MM.1S (cell line): Measurements from ENCODE around the gene RUFY4.

Source experiments
- DNase-seq: peaks from one replicate; pipeline ENCODE4 v3.0.0-alpha.2; 2015
- H2AFZ ChIP-seq: fragments of 300-600 bp; sonication (generic); 2 replicates; pipeline ENCODE4 v1.6.0; 2016; ENCODE audit warnings: antibody characterized with exemption, low read length
- H3F3A ChIP-seq: fragments of 300-600 bp; sonication (generic); 2 replicates; pipeline ENCODE4 v1.6.1; 2016; ENCODE audit warnings: mild to moderate bottlenecking, antibody characterized with exemption, low read length, moderate library complexity, mixed read lengths; ENCODE audit not compliant: insufficient read depth
- H3K27ac ChIP-seq: fragments of 300-600 bp; sonication (generic); 2 replicates; pipeline ENCODE4 v1.5.1; 2016; ENCODE audit warnings: mild to moderate bottlenecking, low read length
- H3K27me3 ChIP-seq: fragments of 300-600 bp; sonication (generic); replicated peaks from 2 replicates; pipeline ENCODE4 v1.6.0; 2016; ENCODE audit warnings: low read length; ENCODE audit not compliant: insufficient read depth
- H3K36me3 ChIP-seq: fragments of 300-600 bp; sonication (generic); replicated peaks from 2 replicates; pipeline ENCODE4 v1.6.1; 2016; ENCODE audit warnings: mild to moderate bottlenecking, low read length, mixed read lengths; ENCODE audit not compliant: insufficient read depth
- H3K4me1 ChIP-seq: fragments of 300-600 bp; sonication (generic); 2 replicates; pipeline ENCODE4 v1.6.1; 2016; ENCODE audit warnings: low read length, mixed read lengths
- H3K4me2 ChIP-seq: fragments of 300-600 bp; sonication (generic); 2 replicates; pipeline ENCODE4 v1.6.0; 2016; ENCODE audit warnings: low read depth, low read length
- H3K4me3 ChIP-seq: fragments of 300-600 bp; sonication (generic); 2 replicates; pipeline ENCODE4 v1.5.1; 2016; ENCODE audit warnings: low read length, mixed read lengths
- H3K79me2 ChIP-seq: fragments of 300-600 bp; sonication (generic); 2 replicates; pipeline ENCODE4 v1.6.1; 2016; ENCODE audit warnings: mixed run types, low read length, mixed read lengths
- H3K9ac ChIP-seq: fragments of 300-600 bp; sonication (generic); 2 replicates; pipeline ENCODE4 v1.6.1; 2016; ENCODE audit warnings: low read length, mixed read lengths
- H3K9me2 ChIP-seq: fragments of 300-600 bp; sonication (generic); replicated peaks from 2 replicates; pipeline ENCODE4 v1.6.1; 2016; ENCODE audit warnings: mild to moderate bottlenecking, low read length, mixed read lengths; ENCODE audit not compliant: insufficient read depth
- H3K9me3 ChIP-seq: fragments of 300-600 bp; sonication (generic); replicated peaks from 2 replicates; pipeline ENCODE4 v1.6.1; 2016; ENCODE audit warnings: mild to moderate bottlenecking, low read length, mixed read lengths; ENCODE audit not compliant: insufficient read depth
- H4K20me1 ChIP-seq: fragments of 300-600 bp; sonication (generic); 2 replicates; pipeline ENCODE4 v1.6.1; 2016; ENCODE audit warnings: mild to moderate bottlenecking, low read length, moderate library complexity, mixed read lengths; ENCODE audit not compliant: insufficient read depth
- CTCF ChIP-seq: fragments of 300-600 bp; sonication (generic); IDR thresholded peaks from 2 replicates; pipeline ENCODE4 v1.5.1; 2016; ENCODE audit warnings: antibody characterized with exemption, low read length, mixed read lengths
- EZH2 ChIP-seq: fragments of 300-600 bp; sonication (generic); optimal IDR thresholded peaks from 2 replicates; pipeline ENCODE3; 2017; ENCODE audit warnings: low read depth, mild to moderate bottlenecking, antibody characterized with exemption, low read length, mixed read lengths
- EZH2phosphoT487 ChIP-seq: fragments of 300-600 bp; sonication (generic); IDR thresholded peaks from 2 replicates; pipeline ENCODE4 v1.6.1; 2018; ENCODE audit warnings: antibody characterized with exemption, low read length

RUFY4 gene

GRCh38 chr2:218089259-218089658 is 20.2 kb downstream of the RUFY4 start:
- TF ChIP-seq EZH2phosphoT487 (no peak), EZH2 (no peak)

GRCh38 chr2:218091746-218092145 is 22.7 kb downstream of the RUFY4 start:
- Histone ChIP-seq H3K9me3 (no peaks in the 10 kb centered on the region), H3K36me3 (no peaks in the 10 kb centered on the region), H3K4me3 (no peak overlapping the region), H3K27me3 (no peaks in the 10 kb centered on the region), H3K79me2 (no peaks in the 10 kb centered on the region), H3K4me2 (no peak overlapping the region), H3K9me2 (no peaks in the 10 kb centered on the region), H3K9ac (no peak overlapping the region), H3K27ac (no peak overlapping the region), H4K20me1 (no peaks in the 10 kb centered on the region), H3F3A (no peaks in the 10 kb centered on the region), H3K4me1 (no peaks in the 10 kb centered on the region), H2AFZ (no peak overlapping the region)
- TF ChIP-seq EZH2 (no peak), CTCF (no peak), EZH2phosphoT487 (no peak)
- DNase-seq, result no peak

More at GRCh38 chr2:218089259-218089658, 20.2 kb downstream of the RUFY4 start:
- no peaks in the 10 kb centered on the region for H3F3A ChIP-seq
- no peaks in the 10 kb centered on the region for H3K9me3 ChIP-seq
- no peak overlapping the region for H2AFZ ChIP-seq
- H3K27ac ChIP-seq, result no peak overlapping the region
- no peaks in the 10 kb centered on the region for H3K27me3 ChIP-seq
- no peaks in the 10 kb centered on the region for H4K20me1 ChIP-seq
- no peaks in the 10 kb centered on the region for H3K36me3 ChIP-seq
- DNase-seq, result no peak
- H3K9me2 ChIP-seq, result no peaks in the 10 kb centered on the region
- H3K4me2 ChIP-seq, result no peak overlapping the region
- H3K4me3 ChIP-seq, result no peak overlapping the region
- no peaks in the 10 kb centered on the region for H3K4me1 ChIP-seq
- H3K9ac ChIP-seq, result no peak overlapping the region
- no peaks in the 10 kb centered on the region for H3K79me2 ChIP-seq

GRCh38 chr2:218093879-218094278 is 24.8 kb downstream of the RUFY4 start:
- Histone ChIP-seq H3K9ac (no peak overlapping the region), H3K9me3 (no peaks in the 10 kb centered on the region), H3K4me1 (no peaks in the 10 kb centered on the region), H3K27ac (no peak overlapping the region), H3K27me3 (no peaks in the 10 kb centered on the region), H4K20me1 (no peaks in the 10 kb centered on the region), H3K4me2 (no peak overlapping the region), H3F3A (no peaks in the 10 kb centered on the region), H3K9me2 (no peaks in the 10 kb centered on the region), H3K4me3 (no peak overlapping the region), H3K36me3 (no peaks in the 10 kb centered on the region), H2AFZ (no peak overlapping the region), H3K79me2 (no peaks in the 10 kb centered on the region)
- DNase-seq, result no peak
- TF ChIP-seq CTCF, result no peak
- TF ChIP-seq EZH2phosphoT487, result no peak
- TF ChIP-seq EZH2, result no peak

- no peaks in the 10 kb centered on the region for H3K9me2 ChIP-seq
- H2AFZ ChIP-seq, result no peak overlapping the region
- no peak overlapping the region for H3K27ac ChIP-seq
- no peak overlapping the region for H3K9ac ChIP-seq
- H3F3A ChIP-seq, result no peaks in the 10 kb centered on the region
- no peak overlapping the region for H3K4me3 ChIP-seq
- H3K36me3 ChIP-seq, result no peaks in the 10 kb centered on the region
- no peaks in the 10 kb centered on the region for H3K9me3 ChIP-seq
- no peak overlapping the region for H3K4me2 ChIP-seq
- H3K79me2 ChIP-seq, result no peaks in the 10 kb centered on the region
- H3K27me3 ChIP-seq, result no peaks in the 10 kb centered on the region
- TF ChIP-seq EZH2 (no peak), CTCF (no peak), EZH2phosphoT487 (no peak)
- no peaks in the 10 kb centered on the region for H3K4me1 ChIP-seq
- no peak for DNase-seq
- H4K20me1 ChIP-seq, result no peaks in the 10 kb centered on the region
Observed at GRCh38 chr2:218095853-218096252, 26.8 kb downstream of the RUFY4 start.
